OCI-M2 (cell line): ENCODE results near the gene CREB3L4.
"Not testable (repeated sequence)": the region's sequence is repeated elsewhere in the genome, so short reads cannot be mapped to it uniquely, and the experiment has no call there.

Experiments used
- DNase-seq: peaks from one replicate; lab custom pipeline; 2025; ENCODE audit not compliant: unreplicated experiment; lab: John Stamatoyannopoulos, UW

The CREB3L4 gene

GRCh38 chr1:153984123-153984894, 16.6 kb downstream of the CREB3L4 start:
- no peak for DNase-seq

- DNase-seq = no peak
These were observed 17.7 kb downstream of the CREB3L4 start for GRCh38 chr1:153985341-153985912.

DNA sequence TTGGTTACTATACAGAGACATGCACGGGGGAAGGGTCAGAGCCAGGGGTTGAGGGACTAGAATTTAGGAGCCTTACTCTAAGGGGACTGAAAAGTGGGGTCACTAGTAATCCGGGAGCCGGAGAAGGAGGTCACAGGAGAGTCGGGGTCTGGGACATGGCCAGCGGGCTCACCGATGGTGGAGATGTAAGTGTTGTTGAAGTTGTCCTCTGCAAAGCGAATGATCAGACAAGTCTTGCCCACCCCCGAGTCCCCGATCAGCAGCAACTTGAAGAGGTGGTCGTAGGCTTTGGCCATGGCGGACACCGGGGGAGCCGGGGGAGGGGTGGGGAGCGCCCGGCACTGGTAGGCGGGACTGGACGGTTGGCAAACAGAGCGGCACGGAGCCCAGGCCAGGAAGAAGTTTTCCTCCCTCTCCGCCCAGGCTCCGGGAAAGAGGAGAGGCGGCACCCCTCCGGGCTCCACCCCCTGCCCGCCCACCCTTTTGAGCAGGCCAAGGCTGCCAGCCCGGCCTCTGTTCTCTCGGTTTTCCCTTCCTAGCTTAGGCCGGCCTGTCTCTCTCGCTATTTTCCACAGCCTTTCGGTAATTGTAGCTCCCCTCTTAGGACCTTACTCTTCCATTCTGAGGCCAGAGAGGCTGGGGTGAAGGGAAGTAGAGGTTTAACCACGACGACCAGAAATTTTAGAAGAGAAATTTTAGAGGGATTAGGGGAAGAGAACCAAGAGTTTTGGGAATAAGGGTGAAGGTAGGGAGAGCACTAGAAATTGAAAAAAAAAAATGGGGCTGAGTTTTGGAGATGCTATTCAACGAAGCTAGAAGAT, 18.4 kb downstream of the CREB3L4 start, which contains the start of gene RAB13:
TSS of gene RAB13 (minus strand) at position 399 of the 821 bp plus-strand sequence. CDS start at position 296, 103 bp downstream.
- no peak for DNase-seq

GRCh38 chr1:153987621-153988020, 19.9 kb downstream of the CREB3L4 start:
- no peak for DNase-seq

DNA sequence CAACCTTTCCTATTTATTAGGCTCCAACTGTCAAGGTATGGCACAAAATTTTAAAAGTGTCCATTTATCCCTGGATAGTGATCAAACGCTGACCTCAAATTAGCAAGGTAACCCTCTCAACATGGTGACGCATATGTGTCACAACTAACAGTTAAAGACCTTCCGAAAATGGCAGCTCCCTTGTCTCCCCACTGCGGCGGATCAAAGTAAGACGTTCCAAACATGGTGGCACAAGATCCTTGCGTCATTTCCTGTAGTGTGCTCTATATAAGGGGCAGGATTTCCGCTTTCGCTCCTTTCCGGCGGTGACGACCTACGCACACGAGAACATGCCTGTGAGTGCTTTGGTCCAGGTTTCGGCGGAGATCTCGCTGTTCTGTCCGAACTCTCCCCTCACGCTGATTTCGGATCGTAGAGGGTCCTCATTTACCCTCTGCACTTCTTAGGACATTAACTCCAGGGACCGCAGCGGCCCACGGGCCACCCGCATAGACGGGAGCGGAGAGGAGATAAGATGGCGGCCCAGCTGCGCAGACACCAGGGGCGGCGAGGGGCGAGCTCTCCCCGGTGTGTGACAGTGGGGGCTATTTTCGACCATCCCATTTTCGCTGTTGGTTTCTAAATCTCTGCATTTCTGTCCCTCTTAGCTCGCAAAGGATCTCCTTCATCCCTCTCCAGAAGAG, 22.9 kb downstream of the CREB3L4 start, which contains the start of gene RPS27:
TSS of gene RPS27 (plus strand) at position 295 of the 683 bp plus-strand sequence. CDS start at position 330, 35 bp downstream.
- peak; percentile 67 for DNase-seq

DNA sequence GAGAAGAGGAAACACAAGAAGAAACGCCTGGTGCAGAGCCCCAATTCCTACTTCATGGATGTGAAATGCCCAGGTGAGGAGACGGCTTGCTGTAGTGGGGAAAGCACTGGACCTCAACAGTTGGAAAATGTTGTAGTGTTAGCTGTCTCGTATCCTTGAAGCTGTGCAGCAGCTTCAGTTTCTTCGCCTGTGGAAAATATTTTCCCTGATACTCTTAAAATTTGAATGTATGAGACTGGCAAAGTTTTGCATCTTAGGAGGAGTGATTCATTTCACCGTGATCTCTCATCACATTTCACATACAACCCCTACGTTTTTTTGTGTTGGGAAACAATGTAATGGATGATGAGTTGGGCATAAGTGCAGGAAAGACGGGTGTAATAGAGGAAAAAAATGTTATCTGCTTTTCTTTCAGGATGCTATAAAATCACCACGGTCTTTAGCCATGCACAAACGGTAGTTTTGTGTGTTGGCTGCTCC, 23.5 kb downstream of the CREB3L4 start:
- DNase-seq = no peak

DNA sequence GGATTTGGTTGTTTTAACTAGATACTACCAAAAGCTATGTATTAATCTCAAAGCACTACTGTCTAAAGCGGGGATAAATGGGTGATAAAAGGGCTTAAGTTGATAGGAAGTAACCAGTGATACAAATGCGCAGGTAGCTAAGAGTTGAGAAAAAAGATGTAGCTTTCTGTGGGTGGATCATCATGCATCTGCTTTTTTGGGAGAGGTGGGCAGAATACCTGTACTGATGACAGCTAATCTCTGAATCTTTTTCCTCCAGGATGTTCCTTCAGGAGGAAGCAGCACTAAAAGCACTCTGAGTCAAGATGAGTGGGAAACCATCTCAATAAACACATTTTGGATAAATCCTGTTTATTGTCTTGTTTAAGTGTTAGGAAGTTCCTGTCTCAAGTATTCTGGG, 24.1 kb downstream of the CREB3L4 start:
- no peak for DNase-seq

- DNase-seq = no peak
These were observed 27.5 kb downstream of the CREB3L4 start for GRCh38 chr1:153995202-153995601.

- no peak for DNase-seq
These were observed 27.9 kb downstream of the CREB3L4 start for GRCh38 chr1:153995640-153996039.

DNA sequence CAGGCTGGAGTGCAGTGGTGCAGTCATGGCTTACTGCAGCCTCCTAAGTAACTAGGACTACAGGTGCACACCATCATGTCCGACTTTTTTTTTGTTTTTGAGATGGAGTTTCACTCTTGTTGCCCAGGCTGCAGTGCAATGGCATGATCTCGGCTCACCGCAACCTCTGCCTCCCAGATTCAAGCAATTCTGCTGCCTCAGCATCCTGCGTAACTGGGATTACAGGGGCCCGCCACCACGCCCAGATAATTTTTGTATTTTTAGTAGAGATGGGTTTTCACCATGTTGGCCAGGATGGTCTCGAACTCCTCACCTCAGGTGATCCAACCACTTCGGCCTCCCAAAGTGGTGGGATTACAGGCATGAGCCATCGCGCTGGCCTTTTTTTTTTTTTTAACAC, 29.2 kb downstream of the CREB3L4 start:
- not testable (repeated sequence) for DNase-seq

DNA sequence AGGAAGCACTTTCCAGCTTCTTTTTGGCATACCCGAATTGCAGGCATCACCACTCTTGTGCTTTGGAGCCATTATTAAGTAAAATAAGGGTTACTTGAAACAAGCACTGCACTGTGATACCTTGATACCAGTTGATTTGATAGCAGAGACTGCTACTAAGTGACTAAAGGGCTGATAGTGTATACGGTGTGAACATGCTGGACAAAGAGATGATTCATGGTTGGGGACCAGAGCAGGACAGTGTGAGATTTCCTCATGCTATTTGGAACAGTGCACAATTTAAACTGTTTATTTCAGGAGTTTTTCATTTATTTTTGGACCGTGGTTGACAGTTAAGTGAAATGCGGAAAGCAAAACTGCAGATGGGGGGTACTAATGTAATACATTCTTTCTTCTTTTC, 32.7 kb downstream of the CREB3L4 start:
- no peak for DNase-seq

DNA sequence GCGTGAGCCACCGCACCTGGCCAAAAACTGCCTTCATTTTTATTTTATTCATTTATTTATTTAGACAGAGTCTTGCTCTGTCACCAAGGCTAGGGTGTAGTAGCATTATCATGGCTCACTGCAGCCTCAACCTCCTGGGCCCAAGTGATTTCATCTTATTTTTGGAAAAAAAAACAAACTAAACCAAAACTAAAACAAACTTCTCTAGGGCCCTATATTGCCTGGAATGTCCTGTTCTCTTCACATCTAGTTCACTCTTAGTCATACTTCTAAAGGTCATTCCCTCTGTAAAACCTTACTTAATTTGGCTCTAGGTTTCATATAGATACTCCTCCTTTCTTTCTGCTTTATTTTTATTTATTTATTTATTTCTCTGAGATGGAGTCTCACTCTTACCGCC, 38.4 kb downstream of the CREB3L4 start:
- no peak for DNase-seq

DNA sequence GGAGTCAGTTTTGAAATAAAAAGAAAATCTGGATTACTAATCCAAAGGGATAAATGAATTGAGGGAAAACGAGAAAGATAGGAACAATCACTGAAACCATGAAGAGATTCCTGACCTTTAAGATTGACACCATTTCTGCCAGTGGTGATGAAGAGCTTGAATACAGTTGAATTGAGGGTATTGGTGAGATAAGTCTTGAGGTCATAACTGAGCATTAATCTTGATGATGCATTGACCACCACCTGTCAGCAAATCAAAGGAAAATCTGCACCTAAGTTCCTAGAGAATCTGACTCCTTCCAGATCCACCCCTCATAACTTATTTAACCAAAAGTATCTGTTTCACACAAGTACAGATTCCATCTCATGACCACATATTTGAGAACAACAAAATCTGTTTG, 44.4 kb downstream of the CREB3L4 start:
- DNase-seq = no peak

DNA sequence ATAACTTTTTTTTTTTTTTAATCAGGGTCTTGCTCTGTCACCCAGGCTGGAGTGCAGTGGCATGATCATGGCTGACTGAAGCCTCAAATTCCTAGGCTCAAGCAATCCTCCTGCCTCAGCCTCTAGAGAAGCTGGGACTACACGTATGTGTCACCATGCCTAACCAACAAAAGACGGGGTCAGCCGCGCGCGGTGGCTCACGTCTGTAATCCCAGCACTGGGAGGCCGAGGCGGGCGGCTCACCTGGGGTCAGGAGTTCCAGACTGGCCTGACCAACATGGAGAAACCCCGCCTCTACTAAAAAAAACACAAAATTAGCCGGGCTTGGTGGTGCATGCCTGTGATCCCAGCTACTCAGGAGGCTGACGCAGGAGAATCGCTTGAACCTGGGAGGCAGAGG, 44.8 kb downstream of the CREB3L4 start:
- DNase-seq = not testable (repeated sequence)

DNA sequence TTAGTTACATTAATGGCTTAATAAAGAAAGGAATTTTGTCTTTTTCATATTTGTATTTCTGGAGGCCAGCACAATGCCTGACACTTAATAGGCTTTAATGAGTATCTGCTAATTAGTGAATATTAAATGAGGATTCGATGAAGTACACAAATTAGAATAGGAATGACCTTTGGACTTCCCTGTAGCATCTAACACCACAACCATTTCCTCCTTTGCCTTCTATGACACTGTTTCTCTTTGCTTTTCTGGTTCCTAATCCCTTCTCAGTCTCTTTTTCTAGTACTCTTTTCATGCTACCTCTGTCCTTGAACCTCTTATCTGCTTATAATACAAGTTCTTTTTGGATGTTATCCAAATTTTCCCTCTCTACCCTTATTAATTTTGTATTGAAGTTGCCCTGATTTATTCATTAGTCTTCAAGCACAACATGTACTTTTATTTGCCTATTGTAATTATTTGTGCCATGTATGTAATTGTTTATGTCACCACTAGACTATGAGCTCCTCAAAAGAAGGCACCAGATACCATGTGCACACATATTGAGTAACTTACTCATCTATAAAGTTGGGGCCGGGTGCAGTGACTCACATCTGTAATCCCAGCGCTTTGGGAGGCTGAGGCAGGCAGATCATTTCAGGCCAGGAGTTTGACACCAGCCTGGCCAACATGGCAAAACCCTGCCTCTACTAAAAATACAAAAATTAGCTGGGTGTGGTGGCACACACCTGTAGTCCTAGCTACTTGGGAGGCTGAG, 46.6 kb downstream of the CREB3L4 start:
- no peak for DNase-seq

DNA sequence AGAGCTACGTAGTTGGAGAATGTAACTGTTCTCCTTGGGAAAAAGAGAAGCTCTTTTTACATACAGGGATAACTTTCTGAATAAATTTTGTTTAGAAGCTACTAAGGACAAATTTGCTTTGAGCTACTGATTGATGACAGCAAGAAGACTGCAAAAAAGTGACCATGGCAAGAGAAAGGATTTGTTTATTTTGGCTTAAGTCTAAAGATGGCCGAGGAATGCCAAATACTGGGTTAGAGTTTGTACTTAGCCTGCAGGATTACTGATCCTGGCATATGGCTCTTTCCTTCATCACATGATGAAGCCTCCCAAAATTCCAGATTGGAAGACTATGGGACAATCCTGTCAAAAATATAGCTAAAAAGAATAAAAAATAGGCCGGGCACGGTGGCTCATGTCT, 51.6 kb downstream of the CREB3L4 start:
- no peak for DNase-seq

- DNase-seq = no peak
These were observed 52.2 kb downstream of the CREB3L4 start for GRCh38 chr1:154019940-154020339.
